GM11168 (cell line): Measurements from ENCODE around the gene SPTBN1.

Experiments
- in situ Hi-C: fragments of 300-500 bp; cut with MboI; formaldehyde crosslinking; loops from one replicate; pipeline ENCODE4 v1.12.0; 2022; ENCODE audit warnings: low sequenced_read_pairs; ENCODE audit not compliant: unreplicated experiment

The SPTBN1 gene

GRCh38 chr2:54618646-54619565 is 162.8 kb downstream of the SPTBN1 start:
- in situ Hi-C loops = no loop called here

DNA sequence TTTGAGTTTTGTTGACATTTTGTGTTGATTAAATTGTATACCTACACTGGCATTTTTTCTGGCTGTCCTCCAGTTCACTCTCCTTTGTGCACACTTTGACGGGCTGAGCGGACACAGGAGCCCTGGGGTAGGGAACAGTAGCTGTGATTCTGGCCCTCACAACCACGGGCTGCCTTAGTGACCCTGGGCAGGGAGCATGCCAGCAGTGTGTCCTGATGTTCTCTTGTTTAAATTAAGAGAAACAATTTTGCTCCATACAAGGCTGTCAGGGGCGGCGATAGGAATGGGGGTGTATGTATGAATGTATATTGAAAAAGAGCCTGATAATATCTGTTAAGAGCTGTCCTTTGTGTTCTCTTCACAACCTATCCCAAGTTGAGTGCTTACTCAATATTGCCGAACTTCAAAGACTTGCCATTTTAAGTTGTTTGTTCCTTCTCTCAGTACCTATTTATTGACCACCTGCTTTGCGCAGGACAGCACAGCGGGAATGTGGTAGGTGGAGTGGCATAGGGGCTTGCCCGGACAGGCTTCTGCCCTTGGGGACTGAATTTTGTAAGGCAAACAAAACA is 163.6 kb downstream of the SPTBN1 start:
- in situ Hi-C loops = no loop called here

- in situ Hi-C loops = no loop called here
Measured at GRCh38 chr2:54620948-54621347, 164.8 kb downstream of the SPTBN1 start.

GRCh38 chr2:54624591-54625071 is 168.5 kb downstream of the SPTBN1 start:
- in situ Hi-C loops = no loop called here

GRCh38 chr2:54626131-54626530 is 170.0 kb downstream of the SPTBN1 start:
- in situ Hi-C loops = no loop called here

- in situ Hi-C loops = no loop called here
Measured at GRCh38 chr2:54626884-54627283, 170.8 kb downstream of the SPTBN1 start.

GRCh38 chr2:54627973-54628372 is 171.8 kb downstream of the SPTBN1 start:
- in situ Hi-C loops = no loop called here

GRCh38 chr2:54628418-54628817 is 172.3 kb downstream of the SPTBN1 start:
- in situ Hi-C loops = no loop called here

DNA sequence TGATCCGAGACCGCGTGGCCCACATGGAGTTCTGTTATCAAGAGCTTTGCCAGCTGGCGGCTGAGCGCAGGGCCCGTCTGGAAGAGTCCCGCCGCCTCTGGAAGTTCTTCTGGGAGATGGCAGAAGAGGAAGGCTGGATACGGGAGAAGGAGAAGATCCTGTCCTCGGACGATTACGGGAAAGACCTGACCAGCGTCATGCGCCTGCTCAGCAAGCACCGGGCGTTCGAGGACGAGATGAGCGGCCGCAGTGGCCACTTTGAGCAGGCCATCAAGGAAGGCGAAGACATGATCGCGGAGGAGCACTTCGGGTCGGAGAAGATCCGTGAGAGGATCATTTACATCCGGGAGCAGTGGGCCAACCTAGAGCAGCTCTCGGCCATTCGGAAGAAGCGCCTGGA is 172.8 kb downstream of the SPTBN1 start:
- in situ Hi-C loops = no loop called here

GRCh38 chr2:54629390-54629789 is 173.3 kb downstream of the SPTBN1 start:
- in situ Hi-C loops = no loop called here

DNA sequence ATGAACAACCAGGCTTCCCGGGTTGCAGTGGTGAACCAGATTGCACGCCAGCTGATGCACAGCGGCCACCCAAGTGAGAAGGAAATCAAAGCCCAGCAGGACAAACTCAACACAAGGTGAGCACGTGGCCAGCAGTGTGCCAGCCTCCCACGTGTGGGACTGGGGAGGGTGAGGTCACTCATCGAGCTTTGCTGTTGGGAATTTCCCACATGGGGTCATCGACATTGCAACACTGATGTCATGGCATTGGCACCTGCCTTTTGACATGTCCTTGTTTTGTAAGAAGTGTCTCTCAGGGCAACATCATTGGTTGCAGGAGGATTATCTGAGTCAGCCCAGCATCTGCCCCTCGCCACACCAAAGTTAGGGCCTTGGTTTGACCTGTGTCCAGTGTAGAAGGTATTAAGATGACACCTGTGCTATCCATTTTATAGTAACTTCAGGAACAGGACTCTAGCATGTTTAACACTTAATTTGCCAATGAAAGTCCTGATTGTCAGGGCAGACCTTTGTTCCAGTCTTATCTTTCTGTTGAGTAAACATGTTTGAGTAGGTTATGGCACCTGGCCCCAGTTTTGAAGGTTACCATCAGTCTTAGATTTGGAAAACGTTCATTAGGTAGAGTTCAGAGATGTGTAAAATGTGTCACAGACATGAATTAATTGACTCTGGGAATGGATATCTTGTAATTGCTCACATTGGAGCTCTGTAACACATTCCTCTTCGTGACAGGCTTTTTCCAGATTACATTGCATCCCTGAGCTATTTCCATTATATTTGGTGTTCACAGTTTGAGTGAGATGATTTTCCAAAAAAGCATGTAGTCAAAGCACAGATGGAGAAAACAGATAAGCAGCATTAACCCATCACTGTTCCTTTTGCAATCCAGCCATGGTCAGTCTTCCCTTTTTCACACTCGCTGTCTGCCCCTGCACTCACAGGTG is 174.1 kb downstream of the SPTBN1 start:
- in situ Hi-C loops = no loop called here

DNA sequence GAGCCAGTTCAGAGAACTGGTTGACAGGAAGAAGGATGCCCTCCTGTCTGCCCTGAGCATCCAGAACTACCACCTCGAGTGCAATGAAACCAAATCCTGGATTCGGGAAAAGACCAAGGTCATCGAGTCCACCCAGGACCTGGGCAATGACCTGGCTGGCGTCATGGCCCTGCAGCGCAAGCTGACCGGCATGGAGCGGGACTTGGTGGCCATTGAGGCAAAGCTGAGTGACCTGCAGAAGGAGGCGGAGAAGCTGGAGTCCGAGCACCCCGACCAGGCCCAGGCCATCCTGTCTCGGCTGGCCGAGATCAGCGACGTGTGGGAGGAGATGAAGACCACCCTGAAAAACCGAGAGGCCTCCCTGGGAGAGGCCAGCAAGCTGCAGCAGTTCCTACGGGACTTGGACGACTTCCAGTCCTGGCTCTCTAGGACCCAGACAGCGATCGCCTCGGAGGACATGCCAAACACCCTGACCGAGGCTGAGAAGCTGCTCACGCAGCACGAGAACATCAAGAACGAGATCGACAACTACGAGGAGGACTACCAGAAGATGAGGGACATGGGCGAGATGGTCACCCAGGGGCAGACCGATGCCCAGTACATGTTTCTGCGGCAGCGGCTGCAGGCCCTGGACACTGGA is 174.9 kb downstream of the SPTBN1 start:
- in situ Hi-C loops = no loop called here

GRCh38 chr2:54631755-54632154 is 175.6 kb downstream of the SPTBN1 start:
- in situ Hi-C loops = no loop called here

DNA sequence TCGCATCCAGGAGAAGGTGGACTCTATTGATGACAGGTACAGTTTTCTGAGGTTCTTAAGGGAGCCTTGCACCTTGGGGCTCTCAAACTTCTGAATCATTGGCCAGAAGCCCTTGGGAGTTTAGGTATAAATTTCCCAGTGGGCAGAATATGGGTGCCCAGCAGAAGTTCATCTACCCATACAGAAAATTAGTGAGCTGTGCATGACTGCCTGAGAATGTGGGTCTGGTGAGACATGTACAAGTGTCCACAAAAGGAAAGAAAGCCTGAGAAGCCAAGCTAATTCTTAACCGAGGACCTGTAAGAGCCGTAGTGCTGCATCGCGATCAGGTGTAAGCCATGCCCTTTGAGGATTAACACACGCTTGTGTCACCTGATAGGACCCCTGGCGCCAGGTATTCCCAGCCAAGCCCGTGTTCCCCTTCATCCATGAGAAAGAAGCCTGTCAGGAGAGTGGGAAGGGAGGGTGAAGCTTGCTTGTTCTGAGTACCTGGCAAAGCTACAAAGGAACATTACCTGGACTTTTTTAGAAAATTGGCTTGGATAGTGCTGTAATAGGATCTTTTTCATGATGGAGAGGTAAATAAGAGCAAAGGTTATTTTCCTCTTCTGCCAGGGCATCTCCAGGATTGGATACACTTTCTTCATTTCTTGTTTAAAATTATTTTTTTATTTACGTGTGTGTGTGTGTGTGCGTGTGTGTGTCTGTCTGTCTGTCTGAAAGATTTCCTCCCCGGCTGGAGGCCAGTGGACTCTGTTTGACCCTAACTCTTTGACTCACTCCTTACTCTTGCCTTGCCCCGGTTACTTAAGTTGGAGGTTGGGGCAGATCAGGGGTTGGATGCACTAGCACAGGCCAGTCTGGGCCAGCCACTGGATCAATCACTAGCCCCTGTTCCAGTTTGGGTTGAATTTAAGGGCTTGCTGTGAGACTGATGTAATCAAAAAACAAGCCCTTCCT is 176.9 kb downstream of the SPTBN1 start:
- in situ Hi-C loops = no loop called here

GRCh38 chr2:54634021-54634420 is 177.9 kb downstream of the SPTBN1 start:
- in situ Hi-C loops = no loop called here

GRCh38 chr2:54634564-54635511 is 178.7 kb downstream of the SPTBN1 start:
- in situ Hi-C loops = loop anchor here (5.0 kb wide), 1 partner anchor 68 kb away; no protein-coding TSS in a partner anchor

DNA sequence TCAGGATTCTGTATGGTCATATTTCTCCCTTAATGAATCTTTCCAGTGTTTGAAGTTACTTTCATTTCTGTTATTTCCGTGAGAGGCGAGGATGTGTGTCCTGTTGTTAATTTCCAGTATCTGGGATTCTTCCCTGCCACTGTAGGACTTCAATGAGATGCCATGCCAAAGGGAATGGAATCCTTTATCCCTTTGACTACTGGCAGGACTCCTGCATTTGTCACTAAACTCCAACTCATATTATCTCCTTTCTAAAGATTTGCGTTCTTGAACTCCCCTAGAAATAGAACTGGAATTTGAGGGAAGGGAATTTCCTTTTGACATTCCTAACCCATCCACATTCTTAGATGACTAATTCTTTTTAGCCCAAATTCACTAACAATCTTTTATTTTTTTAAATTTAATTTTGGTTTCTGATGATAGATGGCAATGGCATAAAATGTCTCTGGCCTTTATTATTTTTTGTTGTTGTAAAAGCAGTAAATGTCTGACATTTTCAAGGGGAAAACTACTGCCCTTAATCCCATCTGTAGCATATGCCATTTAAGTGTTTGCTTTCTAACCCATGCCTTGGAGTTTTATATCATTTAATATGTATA is 179.5 kb downstream of the SPTBN1 start:
- in situ Hi-C loops = loop anchor here (5.0 kb wide), 1 partner anchor 68 kb away; no protein-coding TSS in a partner anchor
